A673 (cell line): ENCODE measurements around the gene VGLL1.

Experiments used
- EZH2 ChIP-seq: fragments of 200-600 bp; sonication (generic); IDR thresholded peaks from 2 replicates; pipeline ENCODE4 v1.6.1; 2017; ENCODE audit warnings: borderline replicate concordance, low read depth, mild to moderate bottlenecking, mixed read lengths, antibody characterized with exemption, low read length; ENCODE audit not compliant: poor library complexity, severe bottlenecking
- TF ChIP-seq, protein P1 (sequence below): fragments of 300-800, 200-600 bp; sonication (generic); conservative IDR thresholded peaks from 2 replicates; pipeline ENCODE4 v1.5.1; 2017; ENCODE audit warnings: low read depth, mild to moderate bottlenecking, antibody characterized with exemption, low read length, moderate library complexity, mixed read lengths

DNA sequence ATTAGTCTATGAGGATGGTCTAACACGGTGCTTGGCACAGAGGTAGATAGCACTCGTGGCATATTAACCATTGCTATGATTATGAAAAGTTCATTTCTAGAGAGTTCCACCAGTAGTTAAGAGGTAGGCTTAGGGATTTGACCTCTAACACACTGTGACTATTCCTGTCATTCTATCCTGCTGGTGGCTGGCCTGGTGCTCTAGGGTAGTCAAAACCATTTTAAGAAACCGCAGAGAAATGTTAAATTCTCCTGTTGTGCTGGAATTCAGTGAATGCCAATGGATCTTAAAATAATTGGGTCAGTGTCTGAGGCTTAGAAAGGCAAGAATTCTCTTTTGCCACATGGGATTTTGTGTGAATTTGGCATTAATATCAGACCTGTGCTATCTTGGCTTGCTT is 53.9 kb downstream of the VGLL1 start:
- TF ChIP-seq, protein P1, sequence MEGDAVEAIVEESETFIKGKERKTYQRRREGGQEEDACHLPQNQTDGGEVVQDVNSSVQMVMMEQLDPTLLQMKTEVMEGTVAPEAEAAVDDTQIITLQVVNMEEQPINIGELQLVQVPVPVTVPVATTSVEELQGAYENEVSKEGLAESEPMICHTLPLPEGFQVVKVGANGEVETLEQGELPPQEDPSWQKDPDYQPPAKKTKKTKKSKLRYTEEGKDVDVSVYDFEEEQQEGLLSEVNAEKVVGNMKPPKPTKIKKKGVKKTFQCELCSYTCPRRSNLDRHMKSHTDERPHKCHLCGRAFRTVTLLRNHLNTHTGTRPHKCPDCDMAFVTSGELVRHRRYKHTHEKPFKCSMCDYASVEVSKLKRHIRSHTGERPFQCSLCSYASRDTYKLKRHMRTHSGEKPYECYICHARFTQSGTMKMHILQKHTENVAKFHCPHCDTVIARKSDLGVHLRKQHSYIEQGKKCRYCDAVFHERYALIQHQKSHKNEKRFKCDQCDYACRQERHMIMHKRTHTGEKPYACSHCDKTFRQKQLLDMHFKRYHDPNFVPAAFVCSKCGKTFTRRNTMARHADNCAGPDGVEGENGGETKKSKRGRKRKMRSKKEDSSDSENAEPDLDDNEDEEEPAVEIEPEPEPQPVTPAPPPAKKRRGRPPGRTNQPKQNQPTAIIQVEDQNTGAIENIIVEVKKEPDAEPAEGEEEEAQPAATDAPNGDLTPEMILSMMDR, result no peak
- TF ChIP-seq EZH2, result no peak
